ENCODE measurements around the gene ZNF420.

Gene ZNF420

GRCh38 chr19:37148214-37148613 is 70.0 kb downstream of the ZNF420 start:
- TF ChIP-seq CTCF (conservative IDR thresholded peaks at IDR 0.05; ENCODE audit: low read length) = no peak
- H3K4me3 ChIP-seq (ENCODE audit: low read length) = no peak overlapping the region
- no peak for DNase-seq (ENCODE audit: low read depth)

GRCh38 chr19:37160153-37160552 is 81.9 kb downstream of the ZNF420 start:
- no peak overlapping the region for H3K4me3 ChIP-seq (ENCODE audit: low read length)
- no peak for TF ChIP-seq CTCF (conservative IDR thresholded peaks at IDR 0.05; ENCODE audit: low read length)
- no peak for DNase-seq (ENCODE audit: low read depth)

GRCh38 chr19:37165635-37166034 is 87.4 kb downstream of the ZNF420 start:
- TF ChIP-seq CTCF (conservative IDR thresholded peaks at IDR 0.05; ENCODE audit: low read length) = no peak
- H3K4me3 ChIP-seq (ENCODE audit: low read length) = no peak overlapping the region
- DNase-seq (ENCODE audit: low read depth) = no peak

GRCh38 chr19:37172368-37173366 is 94.4 kb downstream of the ZNF420 start, which contains the start of gene ZNF585A:
Gene ZNF585A (minus strand): TSS chr19:37172695. CDS start chr19:37169910, 2,785 bp downstream.
- peak; percentile 19; the same call in 1 of the 2 replicates for TF ChIP-seq CTCF (conservative IDR thresholded peaks at IDR 0.05; ENCODE audit: low read length)
- peak within 1 kb of the TSS; percentile 90 for H3K4me3 ChIP-seq (ENCODE audit: low read length)

More at GRCh38 chr19:37172368-37173366, 94.4 kb downstream of the ZNF420 start, which contains the start of gene ZNF585A:
- DNase-seq (ENCODE audit: low read depth) = peak; percentile 97

All from AG10803 (cell line).